GM19099 (cell line): Measurements from ENCODE around the gene CHTOP.

Experiments used
- POLR2A ChIP-seq: IDR thresholded peaks from 3 replicates; pipeline ENCODE4 v1.6.1; 2011; ENCODE audit warnings: low read depth; ENCODE audit not compliant: insufficient read length; ENCODE audit errors: extremely low read depth

The CHTOP gene

DNA sequence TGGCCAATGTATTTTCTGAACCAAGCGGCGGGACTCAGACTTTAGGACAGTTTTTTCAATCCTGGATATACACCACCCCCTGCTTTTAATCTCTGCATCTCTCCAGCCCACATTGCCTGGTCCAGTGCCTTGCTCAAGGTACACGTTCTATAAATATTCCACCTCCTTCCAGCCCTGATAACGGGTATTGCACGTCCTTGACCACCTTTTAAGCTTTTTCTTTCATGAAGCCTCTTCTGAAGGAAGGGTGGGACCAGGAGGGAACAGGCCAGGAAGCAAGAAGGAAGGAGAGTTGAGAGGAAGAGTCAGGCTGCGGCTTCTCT lies 24.3 kb upstream of the CHTOP start:
- TF ChIP-seq POLR2A = no peak

DNA sequence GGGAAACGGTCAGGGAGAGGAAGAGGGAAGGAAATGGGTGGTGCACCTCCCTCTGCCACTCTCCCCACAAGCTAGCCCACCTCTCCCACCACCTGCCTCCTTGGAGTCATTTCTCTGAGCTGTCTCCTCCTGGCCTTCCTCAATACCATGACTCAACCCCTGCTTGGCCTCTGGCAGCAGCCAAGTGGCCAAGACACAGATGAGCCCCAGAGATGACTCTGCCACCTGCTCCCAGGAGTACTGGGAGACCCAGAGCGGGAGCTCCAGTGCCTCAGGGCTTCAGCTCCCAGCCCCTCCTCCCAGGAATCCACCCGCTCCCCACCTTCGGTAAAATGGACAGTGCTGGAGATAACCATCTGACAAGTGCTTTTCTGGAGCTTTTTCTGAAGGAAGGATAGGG lies 23.5 kb upstream of the CHTOP start:
- no peak for TF ChIP-seq POLR2A

DNA sequence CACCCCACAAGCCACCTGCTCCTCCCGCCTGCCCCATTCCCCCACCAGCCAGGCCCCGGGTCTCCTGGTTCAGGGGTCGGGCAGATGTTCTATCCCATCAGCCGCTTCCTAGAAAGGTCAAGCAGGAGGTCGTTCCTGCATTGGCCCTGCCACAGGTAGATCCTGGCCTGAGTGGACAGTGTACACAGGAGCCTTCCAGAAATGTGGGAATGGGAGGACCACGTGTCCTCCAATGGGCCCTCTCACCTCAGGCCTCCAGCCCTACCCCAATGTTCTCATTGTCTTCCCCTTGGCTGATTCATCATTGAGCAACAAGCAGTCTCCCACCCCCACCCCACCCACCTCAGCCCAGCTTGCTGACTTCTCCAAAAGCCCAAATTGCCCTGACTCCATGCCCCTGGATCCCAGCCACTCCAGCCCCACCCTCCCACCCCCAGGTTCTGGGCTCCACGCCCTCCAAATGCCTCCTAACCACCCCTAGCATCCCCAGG lies 23.0 kb upstream of the CHTOP start:
- no peak for TF ChIP-seq POLR2A

DNA sequence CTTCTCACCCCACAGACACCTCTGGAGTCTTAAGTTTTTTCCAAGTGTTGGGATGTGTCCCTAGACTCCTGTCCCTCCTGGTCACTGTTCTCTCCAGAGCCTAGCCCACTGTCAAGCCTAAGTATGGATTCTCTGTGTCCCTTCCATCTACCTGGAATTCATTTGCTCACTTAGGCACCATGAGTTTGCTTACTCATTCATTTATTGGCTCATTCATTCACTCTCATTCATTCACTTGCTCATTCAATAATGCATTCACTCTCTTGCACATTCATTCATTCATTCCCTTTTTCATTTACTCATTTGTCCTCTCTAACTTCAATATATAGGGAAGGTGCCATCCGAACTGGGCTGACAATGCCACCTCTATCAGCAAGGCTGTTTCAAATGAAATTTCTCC lies 22.5 kb upstream of the CHTOP start:
- no peak for TF ChIP-seq POLR2A

DNA sequence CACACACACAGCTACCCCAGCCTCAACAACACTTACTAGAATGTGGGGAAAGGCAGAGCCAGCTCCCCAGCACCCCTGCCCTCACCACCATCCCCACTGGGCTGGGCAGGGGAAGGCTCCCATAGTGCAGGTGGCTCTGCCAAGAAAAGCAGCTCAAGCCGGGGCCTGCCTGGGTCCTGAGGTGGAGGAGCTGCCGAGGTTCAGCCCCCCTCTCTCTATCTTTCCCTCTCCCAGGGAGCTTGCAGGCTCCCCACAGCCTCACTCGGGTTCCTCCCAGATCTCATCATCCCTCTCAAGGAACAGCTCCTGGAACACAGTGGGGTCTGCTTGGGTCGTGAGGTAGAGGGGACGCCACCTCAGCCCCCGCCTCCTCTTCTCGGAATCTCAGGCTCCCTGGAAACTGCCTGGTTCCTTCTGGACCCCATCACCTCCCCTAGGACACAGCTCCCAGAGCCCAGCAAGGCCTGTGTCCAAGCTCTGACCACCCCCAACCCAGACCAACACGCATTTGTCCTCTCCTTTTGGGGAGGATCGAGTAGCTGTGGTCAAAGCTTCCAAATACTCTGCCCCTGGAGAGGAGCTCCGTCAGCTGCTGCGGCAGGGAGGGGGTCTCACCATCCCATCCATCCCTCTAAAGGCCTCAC lies 21.6 kb upstream of the CHTOP start:
- TF ChIP-seq POLR2A = no peak

DNA sequence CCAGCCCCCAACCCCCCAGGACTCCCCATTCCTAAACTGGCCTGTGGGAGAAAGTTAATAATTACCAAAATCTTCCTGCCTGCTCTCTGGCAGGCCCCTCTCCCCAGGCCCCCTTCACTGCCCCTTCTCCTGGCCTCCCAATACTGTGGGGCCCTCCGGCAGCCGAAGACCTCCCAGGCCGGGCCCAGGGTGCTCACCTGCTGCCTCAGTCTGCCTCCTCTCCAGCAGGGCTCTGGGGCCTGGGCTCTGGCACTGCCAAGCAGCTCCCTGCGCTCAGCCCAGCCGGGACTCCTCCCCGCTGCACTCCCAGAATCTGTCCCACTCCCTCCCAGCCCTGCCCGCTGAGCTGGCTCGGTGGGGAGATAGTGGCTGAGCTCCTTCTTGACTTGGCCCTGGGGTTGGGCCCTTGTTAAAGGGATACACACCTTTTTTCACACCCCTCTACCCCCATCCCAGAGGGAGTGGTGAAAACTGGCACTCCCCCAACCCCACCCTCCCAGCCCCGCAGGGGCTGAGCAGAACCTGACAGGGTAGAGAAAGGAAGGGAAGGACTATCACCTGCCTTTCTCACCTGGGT lies 21.0 kb upstream of the CHTOP start, which contains the start of gene S100A16:
Gene S100A16, minus strand, starts transcription at position 383 of the 577 bp plus-strand sequence. CDS start 4,986 bp downstream, outside the sequence.
- TF ChIP-seq POLR2A = no peak

DNA sequence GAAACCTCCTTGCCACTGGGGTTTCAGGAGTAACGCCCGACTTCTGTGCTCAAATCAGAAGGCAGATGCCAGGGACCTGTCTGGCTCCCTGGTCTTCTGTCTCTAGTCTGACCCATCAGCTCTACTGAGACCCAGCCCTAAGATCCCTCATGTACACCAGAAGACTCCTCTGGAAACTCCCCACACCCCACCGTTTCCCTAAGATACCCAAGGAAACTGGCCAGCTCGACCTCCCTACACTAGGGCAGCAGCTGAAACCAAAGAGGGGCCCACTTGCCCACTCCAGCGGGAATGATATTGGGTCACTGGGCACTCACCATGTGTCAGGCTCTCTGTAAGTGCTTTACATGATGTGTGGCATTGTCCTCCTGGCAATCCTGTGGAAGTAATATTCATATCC lies 20.5 kb upstream of the CHTOP start:
- TF ChIP-seq POLR2A = no peak

DNA sequence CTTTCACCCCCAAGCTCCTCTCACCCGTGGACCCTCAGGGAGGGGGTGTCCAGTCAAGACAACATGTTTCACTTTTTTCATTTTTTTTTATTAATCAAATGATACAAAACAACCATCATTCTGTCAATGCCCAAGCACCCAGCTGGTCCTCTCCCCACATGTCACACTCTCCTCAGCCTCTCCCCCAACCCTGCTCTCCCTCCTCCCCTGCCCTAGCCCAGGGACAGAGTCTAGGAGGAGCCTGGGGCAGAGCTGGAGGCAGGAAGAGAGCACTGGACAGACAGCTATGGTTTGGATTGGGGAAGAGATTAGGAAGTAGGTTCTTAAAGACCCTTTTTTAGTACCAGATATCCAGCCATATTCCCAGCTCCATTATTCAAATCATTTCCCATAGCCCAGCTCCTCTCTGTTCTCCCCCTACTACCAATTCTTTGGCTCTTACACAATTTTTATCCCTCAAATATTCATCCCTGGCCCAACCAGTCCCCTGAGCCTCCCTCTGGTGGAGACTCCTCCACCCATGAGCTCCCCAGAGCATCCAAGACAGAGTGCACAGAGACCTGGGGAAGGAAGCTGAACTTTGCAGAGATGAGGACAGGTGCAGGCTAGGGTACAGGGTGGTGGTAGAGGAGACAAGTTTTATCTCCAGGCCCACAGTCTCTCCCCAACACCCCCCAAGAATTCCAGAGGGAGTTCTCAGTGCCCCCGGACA lies 19.5 kb upstream of the CHTOP start:
- TF ChIP-seq POLR2A = no peak

DNA sequence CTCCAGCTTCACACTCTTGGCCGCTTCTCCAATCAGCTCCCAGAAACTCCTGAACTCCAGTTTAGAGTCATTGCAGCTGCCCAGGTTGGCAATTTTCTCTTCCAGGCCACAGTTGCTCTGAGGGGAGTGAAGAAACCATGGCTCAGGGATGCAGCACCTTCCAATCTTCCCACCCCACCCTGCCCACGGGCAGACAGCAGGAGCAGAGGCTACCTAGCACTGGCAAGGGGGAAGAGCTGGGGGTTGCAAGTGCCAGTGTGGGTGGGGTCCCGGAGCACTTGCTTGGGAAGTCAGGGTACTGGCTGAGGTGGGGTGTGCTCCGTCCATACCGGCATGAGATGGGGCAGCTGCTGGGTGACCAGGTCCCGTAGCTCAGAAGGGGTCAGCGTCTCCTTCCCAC lies 19.0 kb upstream of the CHTOP start:
- TF ChIP-seq POLR2A = no peak

DNA sequence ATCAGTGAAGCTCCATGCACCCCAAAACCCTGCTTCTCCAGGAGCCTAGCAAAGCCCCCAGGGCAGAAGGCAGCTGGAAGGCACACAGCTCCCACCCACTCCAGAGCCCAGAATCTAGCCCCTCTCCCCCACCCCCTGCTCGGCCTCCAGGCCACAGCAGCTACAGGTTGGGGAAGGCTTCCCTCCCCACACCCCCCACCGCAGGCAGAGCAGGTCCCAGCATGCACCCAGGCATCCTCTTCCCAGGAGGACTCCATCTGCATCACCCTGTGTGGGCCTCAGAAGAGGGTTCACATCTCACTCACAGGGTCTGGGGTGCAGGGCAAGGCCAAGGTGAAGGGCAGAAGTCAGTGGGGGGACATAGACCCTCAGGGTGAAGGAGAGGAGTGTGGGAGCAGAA lies 18.5 kb upstream of the CHTOP start:
- no peak for TF ChIP-seq POLR2A

DNA sequence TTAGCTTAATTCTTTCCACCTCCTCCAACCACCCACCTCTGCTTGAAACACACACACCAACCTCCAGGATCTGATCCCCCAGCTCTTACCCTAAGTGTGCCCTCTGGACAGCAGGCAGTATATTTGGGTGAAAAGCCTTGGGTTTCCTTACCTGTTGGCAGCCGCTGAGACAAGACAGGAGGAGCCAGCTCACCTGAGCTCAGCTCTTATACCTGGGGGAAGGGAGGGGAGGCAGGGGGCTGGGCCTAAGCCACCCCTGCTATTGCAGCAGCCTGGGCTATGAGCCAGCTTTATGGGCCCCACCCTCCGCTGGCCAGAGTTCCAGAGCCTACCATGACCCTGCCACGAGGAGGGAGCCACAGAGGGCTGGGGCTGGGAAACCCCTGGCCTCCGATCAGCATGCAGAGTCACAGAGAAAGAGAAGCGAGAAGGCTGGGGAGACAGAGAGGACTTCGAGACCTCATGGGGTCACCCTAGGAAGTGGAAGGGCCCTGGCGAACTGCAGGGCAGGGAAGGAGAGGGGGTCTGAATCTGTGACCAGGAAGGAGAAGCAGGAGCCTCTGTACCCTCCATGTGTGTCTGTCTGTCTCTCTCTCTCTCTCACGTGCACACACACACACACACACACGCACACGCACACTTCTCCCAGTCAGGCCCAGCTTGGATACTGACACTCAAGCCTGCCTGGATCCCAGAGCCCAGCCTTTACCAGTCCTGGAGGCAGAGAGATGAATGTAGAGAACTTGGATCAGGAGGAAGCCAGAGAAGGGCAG lies 17.5 kb upstream of the CHTOP start, which contains the start of gene S100A14:
Gene S100A14, minus strand, starts transcription at position 182 of the 773 bp plus-strand sequence. CDS start 467 bp downstream, outside the sequence.
- TF ChIP-seq POLR2A = no peak

DNA sequence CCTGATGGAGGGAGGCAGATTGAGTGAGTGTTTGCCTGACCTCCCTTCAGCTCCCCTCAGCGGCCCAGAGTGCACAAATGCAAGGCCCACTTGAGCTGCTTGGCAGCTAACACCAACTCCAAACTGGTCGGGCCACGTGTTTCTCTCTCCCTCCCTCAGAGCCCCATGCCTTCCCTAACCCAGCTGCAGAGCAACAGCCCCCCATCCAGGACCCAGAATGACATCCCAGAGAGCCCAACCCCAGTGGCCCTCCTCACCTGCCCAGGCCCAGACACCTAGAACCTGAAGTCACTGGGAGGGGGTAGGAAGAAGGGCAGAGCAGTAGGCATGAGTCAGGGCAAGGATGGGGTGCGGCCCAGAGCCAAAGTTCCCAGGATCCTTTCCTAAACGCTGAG lies 17.0 kb upstream of the CHTOP start:
- TF ChIP-seq POLR2A = no peak

DNA sequence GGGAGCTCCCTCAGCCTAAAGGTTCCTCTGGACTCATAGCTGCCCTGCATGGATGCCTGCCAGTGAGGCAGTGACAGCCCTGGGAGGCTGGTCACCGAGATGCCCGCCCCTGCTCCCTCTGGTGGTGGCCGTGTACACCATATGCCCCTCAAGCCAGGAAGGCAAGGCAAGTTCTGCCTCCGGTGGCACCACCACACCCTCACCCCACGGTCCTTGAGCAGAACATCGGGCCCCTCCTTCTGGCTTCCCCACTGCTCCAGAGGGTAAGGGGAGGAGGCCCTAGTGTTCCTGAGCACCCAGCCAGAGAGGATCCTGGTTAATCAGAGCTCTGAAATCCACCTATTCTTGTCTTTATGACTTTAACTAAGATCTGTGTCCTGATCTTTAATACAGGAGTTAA lies 16.2 kb upstream of the CHTOP start:
- TF ChIP-seq POLR2A = no peak

DNA sequence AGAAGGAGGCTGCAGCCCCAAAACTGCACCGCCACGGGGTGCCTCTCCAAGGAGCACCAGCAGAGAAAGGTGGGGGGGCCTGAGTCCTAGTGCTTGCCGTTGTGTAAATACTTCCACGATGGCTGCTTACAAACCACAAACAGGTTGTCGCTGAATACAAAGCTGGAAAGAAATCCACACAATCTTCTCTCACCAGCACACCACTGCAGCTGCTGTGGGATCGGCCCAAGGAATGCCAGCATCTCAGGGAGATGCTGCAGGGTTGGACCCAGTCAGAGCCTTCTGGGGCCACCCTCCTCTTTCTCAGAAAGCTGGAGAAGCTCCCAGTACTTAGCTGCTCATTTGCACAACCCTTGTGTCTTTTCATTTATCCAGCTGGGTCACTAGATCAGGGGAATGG lies 14.7 kb upstream of the CHTOP start:
- TF ChIP-seq POLR2A = no peak

DNA sequence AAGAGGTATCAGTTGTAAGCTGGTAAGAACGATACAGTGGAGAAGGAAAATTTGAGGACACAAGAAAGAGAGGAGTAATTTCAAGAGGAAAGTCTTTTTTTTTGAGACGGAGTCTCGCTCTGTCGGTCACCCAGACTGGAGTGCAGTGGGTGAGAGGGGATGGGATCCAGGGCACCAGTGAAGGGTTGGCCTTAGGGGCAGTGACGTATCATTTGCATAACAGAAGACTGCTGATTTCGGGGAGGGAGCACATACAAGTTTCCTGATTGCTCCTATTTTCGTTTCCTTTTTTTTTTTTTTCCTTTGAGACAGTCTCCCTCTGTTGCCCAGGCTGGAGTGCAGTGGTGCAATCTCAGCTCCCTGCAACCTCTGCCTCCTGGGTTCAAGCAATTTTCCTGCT lies 10.8 kb upstream of the CHTOP start:
- no peak for TF ChIP-seq POLR2A
